AG10803 (cell line): Measurements from ENCODE around the gene SMIM15.

Source experiments
- DNase-seq: peaks from one replicate; pipeline ENCODE4 v3.0.0; 2010; ENCODE audit warnings: low read depth
- H3K4me3 ChIP-seq: 2 replicates; pipeline ENCODE4 v1.5.1; 2011; ENCODE audit warnings: mild to moderate bottlenecking, low read length, control low read depth
- CTCF ChIP-seq: conservative IDR thresholded peaks from 2 replicates; pipeline ENCODE4 v1.5.1; 2011; ENCODE audit warnings: mild to moderate bottlenecking, low read length, control low read depth, inconsistent platforms

SMIM15 gene

GRCh38 chr5:61160497-61160896 is 1.8 kb downstream of the SMIM15 start:
- H3K4me3 ChIP-seq, result no peak overlapping the region
- DNase-seq, result no peak
- TF ChIP-seq CTCF, result no peak

GRCh38 chr5:61159836-61160235 is 2.4 kb downstream of the SMIM15 start:
- TF ChIP-seq CTCF, result no peak
- H3K4me3 ChIP-seq, result no peak overlapping the region
- no peak for DNase-seq

GRCh38 chr5:61159070-61159469 is 3.2 kb downstream of the SMIM15 start:
- DNase-seq, result no peak
- TF ChIP-seq CTCF, result peak; percentile 19; the same call in 1 of the 2 replicates
- H3K4me3 ChIP-seq, result no peak overlapping the region

GRCh38 chr5:61151893-61152292 is 10.4 kb downstream of the SMIM15 start:
- no peak overlapping the region for H3K4me3 ChIP-seq
- TF ChIP-seq CTCF, result no peak
- DNase-seq, result no peak

GRCh38 chr5:61148515-61148914 is 13.8 kb downstream of the SMIM15 start:
- no peak for TF ChIP-seq CTCF
- no peak overlapping the region for H3K4me3 ChIP-seq
- DNase-seq, result no peak

GRCh38 chr5:61142811-61143210 is 19.5 kb downstream of the SMIM15 start:
- no peak overlapping the region for H3K4me3 ChIP-seq
- DNase-seq, result no peak
- no peak for TF ChIP-seq CTCF

GRCh38 chr5:61142391-61142790 is 19.9 kb downstream of the SMIM15 start:
- DNase-seq, result no peak
- TF ChIP-seq CTCF, result no peak
- no peak overlapping the region for H3K4me3 ChIP-seq
